ENCODE results near the gene PASK.
A peak's percentile ranks its signal among the peaks of the same experiment; 100 is the strongest.

The PASK gene

GRCh38 chr2:241156971-241157441 is 7.7 kb upstream of the PASK start:
- no peak overlapping the region for H2BK12ac ChIP-seq (ENCODE audit: low read length)
- no peak for DNase-seq (ENCODE audit: low spot score)

GRCh38 chr2:241155936-241156335 is 6.7 kb upstream of the PASK start:
- no peak overlapping the region for H3K4me3 ChIP-seq (ENCODE audit: low read length in 2 of 2)
- peaks cover 21 to 70% of the 10 kb centered on the region in 2 donors for H3K36me3 ChIP-seq (replicated peaks in 1 of 2; ENCODE audit: control insufficient read depth in 2 of 2, insufficient read depth in 2 of 2, low read length in 2 of 2)
- no peak overlapping the region for H3K14ac ChIP-seq (ENCODE audit: low read length)
- H3K18ac ChIP-seq (ENCODE audit: low read length) = no peak overlapping the region
- peaks cover 4 to 5% of the 10 kb centered on the region in 2 donors for H3K4me1 ChIP-seq (ENCODE audit: control insufficient read depth in 2 of 2, insufficient read depth in 1 of 2, low read depth in 1 of 2, low read length in 2 of 2)
- no CpG with 5 or more reads among the region's 1 CpG for WGBS, 2 donors (ENCODE audit: extremely low coverage in 2 of 2, insufficient read length in 2 of 2, insufficient replicate concordance in 1 of 2)
- no peak for DNase-seq (ENCODE audit: low spot score)
- H3K79me1 ChIP-seq (ENCODE audit: low read depth, low read length) = peaks cover 1% of the 10 kb centered on the region
- no peak overlapping the region for H3K4me2 ChIP-seq (ENCODE audit: insufficient read depth, low read length, poor library complexity, severe bottlenecking)
- H3K27ac ChIP-seq (replicated peaks; ENCODE audit: low read length) = no peak overlapping the region
- H2AFZ ChIP-seq (ENCODE audit: low read length) = no peak overlapping the region
- no peak overlapping the region for H3K9ac ChIP-seq (ENCODE audit: low read depth, low read length, poor library complexity)
- no peak overlapping the region for H2BK15ac ChIP-seq (ENCODE audit: low read length)
- H2BK5ac ChIP-seq (ENCODE audit: low read length) = no peak overlapping the region
- no peak overlapping the region for H2AK5ac ChIP-seq (ENCODE audit: low read depth, low read length)
- H3K27me3 ChIP-seq (ENCODE audit: control insufficient read depth in 3 of 3, insufficient read depth in 3 of 3, low read depth in 1 of 3, low read length in 3 of 3) = no peaks in the 10 kb centered on the region
- no peaks in the 10 kb centered on the region for H3K9me3 ChIP-seq (replicated peaks in 1 of 2; ENCODE audit: control insufficient read depth in 2 of 2, insufficient read depth in 1 of 2, low read depth in 1 of 2, low read length in 2 of 2)
- no peak overlapping the region for H4K8ac ChIP-seq (ENCODE audit: low read depth, low read length)
- H2BK12ac ChIP-seq (ENCODE audit: low read length) = no peak overlapping the region
- H3K4ac ChIP-seq (ENCODE audit: low read length) = no peak overlapping the region
- no peak overlapping the region for H3K23ac ChIP-seq (ENCODE audit: low read depth, low read length, poor library complexity)
- no peak overlapping the region for H2BK120ac ChIP-seq (ENCODE audit: low read depth, low read length)
- H4K91ac ChIP-seq (ENCODE audit: low read depth, low read length, poor library complexity) = no peak overlapping the region

More at GRCh38 chr2:241156971-241157441, 7.7 kb upstream of the PASK start:
- no CpG with 5 or more reads among the region's 5 CpGs for WGBS, 2 donors (ENCODE audit: extremely low coverage in 2 of 2, insufficient read length in 2 of 2, insufficient replicate concordance in 1 of 2)
- Histone ChIP-seq H3K27me3 (ENCODE audit: control insufficient read depth in 3 of 3, insufficient read depth in 3 of 3, low read depth in 1 of 3, low read length in 3 of 3) (no peaks in the 10 kb centered on the region), H3K79me1 (ENCODE audit: low read depth, low read length) (peaks cover 1% of the 10 kb centered on the region), H3K23ac (ENCODE audit: low read depth, low read length, poor library complexity) (no peak overlapping the region), H4K8ac (ENCODE audit: low read depth, low read length) (no peak overlapping the region), H4K91ac (ENCODE audit: low read depth, low read length, poor library complexity) (no peak overlapping the region), H3K18ac (ENCODE audit: low read length) (no peak overlapping the region), H3K14ac (ENCODE audit: low read length) (no peak overlapping the region), H3K27ac (replicated peaks; ENCODE audit: low read length) (no peak overlapping the region), H2AFZ (ENCODE audit: low read length) (no peak overlapping the region), H3K9ac (ENCODE audit: low read depth, low read length, poor library complexity) (peak overlapping the region; percentile 68), H2BK120ac (ENCODE audit: low read depth, low read length) (no peak overlapping the region), H2BK5ac (ENCODE audit: low read length) (no peak overlapping the region), H3K4ac (ENCODE audit: low read length) (no peak overlapping the region), H3K4me2 (ENCODE audit: insufficient read depth, low read length, poor library complexity, severe bottlenecking) (no peak overlapping the region), H3K4me3 (ENCODE audit: low read length in 2 of 2) (no peak overlapping the region), H2AK5ac (ENCODE audit: low read depth, low read length) (no peak overlapping the region), H3K4me1 (ENCODE audit: control insufficient read depth in 2 of 2, insufficient read depth in 1 of 2, low read depth in 1 of 2, low read length in 2 of 2) (no peaks in the 10 kb centered on the region), H3K36me3 (replicated peaks in 1 of 2; ENCODE audit: control insufficient read depth in 2 of 2, insufficient read depth in 2 of 2, low read length in 2 of 2) (peaks cover 25 to 78% of the 10 kb centered on the region in 2 donors), H2BK15ac (ENCODE audit: low read length) (no peak overlapping the region), H3K9me3 (replicated peaks in 1 of 2; ENCODE audit: control insufficient read depth in 2 of 2, insufficient read depth in 1 of 2, low read depth in 1 of 2, low read length in 2 of 2) (no peaks in the 10 kb centered on the region)

GRCh38 chr2:241154915-241155314 is 5.6 kb upstream of the PASK start:
- no peak overlapping the region for H2AFZ ChIP-seq (ENCODE audit: low read length)
- H2BK15ac ChIP-seq (ENCODE audit: low read length) = no peak overlapping the region
- H4K8ac ChIP-seq (ENCODE audit: low read depth, low read length) = no peak overlapping the region
- no peak overlapping the region for H2BK12ac ChIP-seq (ENCODE audit: low read length)
- no peak overlapping the region for H3K4ac ChIP-seq (ENCODE audit: low read length)
- no peak overlapping the region for H2BK5ac ChIP-seq (ENCODE audit: low read length)
- H4K91ac ChIP-seq (ENCODE audit: low read depth, low read length, poor library complexity) = no peak overlapping the region
- H3K27ac ChIP-seq (replicated peaks; ENCODE audit: low read length) = no peak overlapping the region
- no peak overlapping the region for H2AK5ac ChIP-seq (ENCODE audit: low read depth, low read length)
- no peak overlapping the region for H2BK120ac ChIP-seq (ENCODE audit: low read depth, low read length)
- no peak overlapping the region for H3K23ac ChIP-seq (ENCODE audit: low read depth, low read length, poor library complexity)
- H3K4me3 ChIP-seq (ENCODE audit: low read length in 2 of 2) = no peak overlapping the region
- H3K9ac ChIP-seq (ENCODE audit: low read depth, low read length, poor library complexity) = no peak overlapping the region
- no peak overlapping the region for H3K14ac ChIP-seq (ENCODE audit: low read length)
- WGBS, 2 donors (ENCODE audit: extremely low coverage in 2 of 2, insufficient read length in 2 of 2, insufficient replicate concordance in 1 of 2) = no CpG with 5 or more reads among the region's 4 CpGs
- no peaks in the 10 kb centered on the region for H3K27me3 ChIP-seq (ENCODE audit: control insufficient read depth in 3 of 3, insufficient read depth in 3 of 3, low read depth in 1 of 3, low read length in 3 of 3)
- H3K9me3 ChIP-seq (replicated peaks in 1 of 2; ENCODE audit: control insufficient read depth in 2 of 2, insufficient read depth in 1 of 2, low read depth in 1 of 2, low read length in 2 of 2) = no peaks in the 10 kb centered on the region
- no peak overlapping the region for H3K4me2 ChIP-seq (ENCODE audit: insufficient read depth, low read length, poor library complexity, severe bottlenecking)
- DNase-seq (ENCODE audit: low spot score) = no peak
- peaks cover 18 to 63% of the 10 kb centered on the region in 2 donors for H3K36me3 ChIP-seq (replicated peaks in 1 of 2; ENCODE audit: control insufficient read depth in 2 of 2, insufficient read depth in 2 of 2, low read length in 2 of 2)
- no peak overlapping the region for H3K18ac ChIP-seq (ENCODE audit: low read length)
- H3K79me1 ChIP-seq (ENCODE audit: low read depth, low read length) = peaks cover 3% of the 10 kb centered on the region
- peaks cover 6 to 7% of the 10 kb centered on the region in 2 donors for H3K4me1 ChIP-seq (ENCODE audit: control insufficient read depth in 2 of 2, insufficient read depth in 1 of 2, low read depth in 1 of 2, low read length in 2 of 2)

GRCh38 chr2:241153616-241154015 is 4.3 kb upstream of the PASK start:
- Histone ChIP-seq H3K23ac (ENCODE audit: low read depth, low read length, poor library complexity) (no peak overlapping the region), H2BK15ac (ENCODE audit: low read length) (no peak overlapping the region), H3K4me1 (ENCODE audit: control insufficient read depth in 2 of 2, insufficient read depth in 1 of 2, low read depth in 1 of 2, low read length in 2 of 2) (peaks cover 7 to 8% of the 10 kb centered on the region in 2 donors), H3K14ac (ENCODE audit: low read length) (no peak overlapping the region), H3K9ac (ENCODE audit: low read depth, low read length, poor library complexity) (no peak overlapping the region), H2BK12ac (ENCODE audit: low read length) (no peak overlapping the region), H3K4me2 (ENCODE audit: insufficient read depth, low read length, poor library complexity, severe bottlenecking) (no peak overlapping the region), H2BK5ac (ENCODE audit: low read length) (no peak overlapping the region), H3K4me3 (ENCODE audit: low read length in 2 of 2) (no peak overlapping the region), H2AK5ac (ENCODE audit: low read depth, low read length) (no peak overlapping the region), H4K91ac (ENCODE audit: low read depth, low read length, poor library complexity) (no peak overlapping the region), H3K36me3 (replicated peaks in 1 of 2; ENCODE audit: control insufficient read depth in 2 of 2, insufficient read depth in 2 of 2, low read length in 2 of 2) (peaks cover 12 to 50% of the 10 kb centered on the region in 2 donors), H2BK120ac (ENCODE audit: low read depth, low read length) (no peak overlapping the region), H3K27ac (replicated peaks; ENCODE audit: low read length) (no peak overlapping the region), H3K79me1 (ENCODE audit: low read depth, low read length) (peaks cover 3% of the 10 kb centered on the region), H3K18ac (ENCODE audit: low read length) (no peak overlapping the region), H3K9me3 (replicated peaks in 1 of 2; ENCODE audit: control insufficient read depth in 2 of 2, insufficient read depth in 1 of 2, low read depth in 1 of 2, low read length in 2 of 2) (no peaks in the 10 kb centered on the region), H3K27me3 (ENCODE audit: control insufficient read depth in 3 of 3, insufficient read depth in 3 of 3, low read depth in 1 of 3, low read length in 3 of 3) (peaks cover 0 to under 1% (median 0%) of the 10 kb centered on the region in 3 experiments), H4K8ac (ENCODE audit: low read depth, low read length) (no peak overlapping the region), H3K4ac (ENCODE audit: low read length) (no peak overlapping the region), H2AFZ (ENCODE audit: low read length) (no peak overlapping the region)
- no CpG with 5 or more reads among the region's 7 CpGs for WGBS, 2 donors (ENCODE audit: extremely low coverage in 2 of 2, insufficient read length in 2 of 2, insufficient replicate concordance in 1 of 2)
- DNase-seq (ENCODE audit: low spot score) = no peak
